ENCODE data around the gene OVOL3.
"Not testable (repeated sequence)": the region's sequence is repeated elsewhere in the genome, so short reads cannot be mapped to it uniquely, and the experiment has no call there.

OVOL3 gene

GRCh38 chr19:36110487-36111199, at the start of gene OVOL3:
OVOL3 (plus strand) TSS chr19:36111143; CDS start chr19:36111203, 60 bp downstream.
- DNase-seq: no peak

DNA sequence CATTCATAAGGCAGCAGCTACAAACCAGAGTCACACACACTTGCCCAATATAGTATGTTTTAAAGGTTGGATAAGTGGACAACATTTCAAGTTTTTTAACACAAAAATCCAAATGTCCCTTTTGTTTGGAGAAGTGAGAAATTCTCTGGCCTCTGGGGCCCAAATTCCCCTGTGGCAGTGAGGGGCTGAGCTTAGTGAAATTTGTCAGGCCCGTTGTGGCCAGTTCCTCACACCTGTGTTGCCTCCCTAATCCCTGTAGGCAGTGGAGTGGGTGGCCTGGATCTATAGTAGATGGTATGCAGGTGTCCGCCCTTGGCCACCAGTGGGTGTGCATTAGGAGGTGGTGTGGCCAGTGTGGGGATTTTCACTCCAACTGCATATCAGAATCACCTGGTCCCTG, 49.6 kb upstream of the OVOL3 start:
- DNase-seq: no peak

DNA sequence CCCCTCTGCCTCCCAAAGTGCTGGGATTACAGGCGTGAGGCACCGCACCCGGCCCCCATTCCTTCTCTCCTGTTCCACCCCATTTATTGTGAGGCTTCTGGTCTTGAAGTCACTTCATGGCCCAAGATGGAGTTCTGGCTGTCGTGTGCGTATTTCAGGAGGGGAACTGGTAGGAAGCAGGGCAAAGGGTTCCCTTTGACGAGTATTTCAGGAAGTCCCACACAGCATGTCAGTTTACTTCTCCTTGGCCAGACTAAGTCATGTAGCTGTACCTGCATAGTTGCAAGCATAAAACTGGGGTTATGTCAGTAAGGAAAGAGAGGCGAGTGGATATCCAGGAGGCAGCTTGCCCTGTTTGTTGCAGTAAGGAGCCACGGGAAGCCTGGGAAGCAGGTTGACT, 46.1 kb upstream of the OVOL3 start:
- no peak for DNase-seq

DNA sequence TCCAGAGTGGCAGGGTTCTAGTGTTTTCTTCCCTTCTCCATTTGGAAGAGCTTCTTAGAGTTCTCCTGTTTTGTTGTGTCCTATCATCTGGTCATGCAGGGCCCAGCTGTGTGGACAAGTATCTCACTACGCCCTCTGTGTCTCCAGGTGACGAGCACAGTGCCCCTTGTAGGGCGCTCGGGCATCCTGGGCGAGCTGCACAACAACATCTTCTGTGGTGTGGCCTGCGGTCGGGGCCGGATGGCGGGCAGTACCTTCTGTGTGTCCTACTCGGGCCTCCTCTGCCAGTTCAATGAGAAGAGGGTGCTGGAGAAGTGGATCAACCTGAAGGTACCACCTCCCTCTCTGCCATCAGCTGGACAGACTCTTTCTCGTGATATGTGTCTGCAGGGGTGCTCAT, 43.3 kb upstream of the OVOL3 start:
- no peak for DNase-seq

- not testable (repeated sequence) for DNase-seq
Measured at GRCh38 chr19:36068810-36069499, 42.0 kb upstream of the OVOL3 start.

DNA sequence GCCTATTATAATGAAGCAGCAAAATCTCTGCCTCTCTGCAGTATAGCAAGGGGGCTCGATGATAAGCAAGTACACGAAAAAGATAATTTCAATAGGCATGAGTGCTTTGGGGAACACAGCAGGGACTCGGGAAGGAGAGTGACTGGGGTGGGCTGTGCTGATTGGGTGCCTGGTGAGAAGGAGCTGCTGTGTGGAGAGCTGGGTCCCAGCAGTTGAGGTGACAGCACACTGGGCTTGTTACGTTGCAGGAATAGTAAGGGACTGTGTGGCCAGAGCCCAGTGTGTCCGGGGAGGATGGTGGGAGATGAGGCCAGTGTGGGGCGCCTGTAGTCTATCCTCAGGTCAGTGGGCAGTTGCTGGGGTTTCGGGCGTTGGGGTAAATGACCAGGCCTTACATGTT, 38.9 kb upstream of the OVOL3 start:
- DNase-seq: no peak

- DNase-seq: no peak
Measured at GRCh38 chr19:36073121-36073876, 37.6 kb upstream of the OVOL3 start.

DNA sequence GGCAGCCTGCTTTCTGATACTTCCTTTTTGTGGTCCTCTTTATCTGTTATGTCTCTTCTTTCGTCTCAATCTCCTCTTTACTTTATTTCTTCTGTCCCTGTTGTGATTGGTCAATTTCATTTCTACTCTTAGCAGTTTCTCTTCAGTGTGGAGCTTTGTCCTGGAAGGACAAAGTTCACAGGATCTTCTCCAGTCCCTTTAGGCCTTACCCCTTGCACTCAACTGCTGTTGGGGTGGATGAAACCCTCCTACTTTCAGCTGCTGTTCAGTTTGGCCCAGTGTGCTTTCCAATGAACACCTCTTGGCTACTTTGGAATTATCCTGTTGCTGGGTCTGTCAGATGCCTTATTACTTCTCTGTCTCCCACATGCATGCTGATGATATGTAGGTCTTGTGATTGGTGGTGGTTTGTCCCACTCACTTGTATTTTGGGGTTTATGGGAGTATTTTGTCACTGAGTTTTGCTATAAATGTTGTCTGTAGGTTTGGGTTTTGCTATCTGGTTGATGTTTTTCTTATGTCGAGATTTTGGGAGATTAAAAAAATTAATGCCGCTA, 31.5 kb upstream of the OVOL3 start:
- DNase-seq: no peak

DNA sequence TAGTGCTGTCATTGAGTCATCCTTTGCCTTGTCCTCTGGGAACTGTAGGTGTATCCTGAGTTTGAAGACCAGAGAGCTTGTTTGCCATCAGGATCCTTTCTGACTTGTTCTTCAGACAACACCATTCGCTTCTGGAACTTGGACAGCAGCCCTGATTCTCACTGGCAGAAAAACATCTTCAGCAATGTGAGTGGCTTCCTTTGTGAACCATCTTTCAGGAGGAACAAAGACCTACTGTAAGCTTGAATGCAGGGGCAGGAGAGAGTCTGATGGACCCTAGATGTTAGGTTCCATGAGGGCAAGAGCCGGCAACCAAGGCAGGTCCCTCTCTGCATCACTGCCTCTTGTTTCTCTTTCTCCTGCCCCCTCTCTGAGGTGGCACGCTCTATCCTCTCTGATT, 29.6 kb upstream of the OVOL3 start:
- no peak for DNase-seq

GRCh38 chr19:36081894-36082293, 29.0 kb upstream of the OVOL3 start:
- DNase-seq: no peak

DNA sequence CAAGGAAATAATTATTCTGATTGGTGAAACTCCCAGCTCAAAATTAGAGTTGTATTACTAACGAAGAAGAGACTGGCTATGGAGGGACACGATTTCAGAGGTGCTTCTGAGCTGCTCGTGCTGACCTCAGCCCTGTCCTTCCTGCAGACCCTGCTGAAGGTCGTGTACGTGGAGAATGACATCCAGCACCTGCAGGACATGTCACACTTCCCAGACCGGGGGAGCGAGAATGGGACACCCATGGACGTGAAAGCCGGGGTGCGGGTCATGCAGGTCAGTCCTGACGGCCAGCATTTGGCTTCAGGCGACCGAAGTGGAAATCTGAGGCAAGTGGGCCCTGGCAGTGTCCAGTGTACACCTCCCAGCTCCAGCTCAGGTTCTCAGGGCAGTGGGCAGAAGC, 28.0 kb upstream of the OVOL3 start:
- no peak for DNase-seq

GRCh38 chr19:36084231-36085009, 26.5 kb upstream of the OVOL3 start:
- no peak for DNase-seq

- DNase-seq: no peak
Measured at GRCh38 chr19:36086326-36086725, 24.6 kb upstream of the OVOL3 start.

DNA sequence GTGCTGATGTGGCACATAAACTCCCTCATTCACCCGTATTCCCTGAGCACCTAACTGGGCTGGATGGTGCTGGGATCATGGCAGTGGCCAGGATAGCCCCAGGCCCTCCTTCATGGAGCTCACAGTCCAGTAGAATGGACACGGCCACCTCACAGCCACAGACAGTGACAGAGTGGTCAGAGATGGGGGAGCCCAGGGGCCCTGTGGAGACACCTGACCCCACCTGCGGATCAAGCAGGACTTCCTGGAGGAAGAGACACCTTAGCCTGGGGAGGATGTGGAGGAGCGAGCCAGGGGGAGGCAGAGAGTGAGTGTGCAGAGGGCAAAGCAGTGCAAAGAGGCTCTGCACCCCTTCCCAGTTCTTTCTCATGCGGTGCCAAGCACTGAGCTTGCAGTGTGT, 21.1 kb upstream of the OVOL3 start:
- DNase-seq: no peak

- no peak for DNase-seq
Measured at GRCh38 chr19:36090910-36091695, 19.8 kb upstream of the OVOL3 start.

DNA sequence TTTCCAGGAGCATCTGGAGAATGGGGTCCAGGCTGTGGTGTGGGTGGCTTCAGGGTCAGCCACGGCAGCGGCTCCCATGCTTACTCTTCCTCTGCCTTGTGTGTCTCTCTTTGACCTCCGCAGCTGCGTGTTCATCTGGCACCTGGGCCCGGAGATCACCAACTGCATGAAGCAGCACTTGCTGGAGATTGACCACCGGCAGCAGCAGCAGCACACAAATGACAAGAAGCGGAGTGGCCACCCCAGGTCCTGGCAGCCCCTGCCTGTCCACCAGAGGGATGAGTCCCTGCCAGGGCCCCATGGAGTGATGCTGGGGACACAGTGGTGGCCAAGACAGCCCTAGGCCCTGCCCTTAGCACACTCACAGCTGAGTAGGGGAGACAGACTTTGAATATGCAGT, 18.4 kb upstream of the OVOL3 start:
- no peak for DNase-seq

DNA sequence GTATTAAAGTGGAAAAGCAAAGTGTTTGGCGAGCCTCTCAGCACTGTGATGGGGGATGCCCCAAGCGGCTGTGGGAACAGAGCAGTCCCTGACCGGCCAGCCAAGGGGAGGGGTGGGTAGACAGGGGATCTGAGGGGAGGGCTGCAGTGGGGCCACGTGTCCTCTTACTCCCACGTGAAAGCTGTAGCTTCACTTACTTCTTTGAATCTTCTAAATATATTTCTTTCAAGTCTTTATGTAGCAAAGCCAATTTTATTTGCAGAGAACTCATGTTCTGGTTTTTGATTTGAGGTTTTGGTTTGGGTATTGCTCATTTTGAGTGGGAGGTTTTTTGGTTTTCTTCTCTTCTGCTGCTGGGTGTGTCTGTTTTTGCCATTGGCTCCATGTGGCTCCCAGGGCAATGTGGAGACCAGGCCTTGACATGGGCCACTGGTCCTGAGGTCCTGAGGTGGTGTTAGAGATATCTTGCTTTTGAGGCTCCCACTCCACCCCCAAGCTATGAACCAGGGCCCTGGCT, 17.7 kb upstream of the OVOL3 start:
- no peak for DNase-seq

- no peak for DNase-seq
Measured at GRCh38 chr19:36093687-36094086, 17.3 kb upstream of the OVOL3 start.

DNA sequence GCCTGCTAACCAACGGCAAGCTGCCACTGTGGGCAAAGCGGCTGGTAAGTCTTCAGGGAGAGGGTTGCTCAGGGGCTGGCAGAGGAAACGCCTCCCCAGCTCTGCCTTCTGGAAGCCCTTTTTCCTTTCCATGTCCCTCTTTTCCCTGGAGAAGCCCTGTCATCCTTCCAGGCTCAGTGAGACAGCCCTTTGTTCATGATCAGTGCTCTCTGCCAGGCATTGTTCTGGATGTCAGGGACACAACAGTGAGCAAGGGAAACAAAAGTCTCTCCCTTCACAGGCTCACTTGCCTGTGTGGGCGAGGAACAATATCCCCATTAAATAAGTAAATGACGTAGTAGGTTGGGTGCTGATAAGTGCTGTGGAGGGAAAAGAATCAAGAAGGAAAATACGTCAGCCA, 13.9 kb upstream of the OVOL3 start:
- no peak for DNase-seq

- DNase-seq: no peak
Measured at GRCh38 chr19:36099166-36099785, 11.7 kb upstream of the OVOL3 start.

DNA sequence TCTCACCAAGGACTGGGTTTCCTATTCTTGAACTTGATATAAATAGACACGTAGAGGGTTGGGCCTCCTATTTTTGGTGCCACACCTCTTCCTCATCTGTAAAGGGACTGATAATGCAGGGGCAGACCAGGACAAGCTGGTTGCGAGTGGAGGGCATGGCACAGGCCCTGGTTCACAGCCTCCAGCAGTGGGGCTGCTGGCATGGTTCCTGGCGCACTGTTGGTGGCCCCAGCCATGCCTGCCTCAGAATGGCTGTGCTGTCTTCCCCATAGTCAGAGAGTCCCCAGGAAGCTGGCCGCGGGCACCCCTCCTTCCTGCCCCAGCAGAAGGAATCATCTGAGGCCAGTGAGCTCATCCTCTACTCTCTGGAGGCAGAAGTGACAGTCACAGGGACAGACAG, 10.5 kb upstream of the OVOL3 start:
- DNase-seq: no peak

Measured in SHP77 (cell line).